K562 (cell line): ENCODE results near the gene EVI5.
"Not testable (repeated sequence)": the region's sequence is repeated elsewhere in the genome, so short reads cannot be mapped to it uniquely, and the experiment has no call there.

Experiments used
- GABPB1 ChIP-seq: sonication (generic); formaldehyde crosslinking; IDR thresholded peaks from 2 replicates; pipeline ENCODE4 v1.8.0; 2022; ENCODE audit warnings: mild to moderate bottlenecking, missing genetic modification reagents
- HDGF ChIP-seq: fragments of 450-650 bp; IDR thresholded peaks from 2 replicates; pipeline ENCODE4 v1.6.1; 2016
- SP1 ChIP-seq: sonication (generic); formaldehyde crosslinking; IDR thresholded peaks from 2 replicates; pipeline ENCODE4 v1.8.1; 2022; ENCODE audit warnings: mild to moderate bottlenecking, missing genetic modification reagents
- ZSCAN32 ChIP-seq: fragments of 450-650 bp; formaldehyde crosslinking; IDR thresholded peaks from 2 replicates; pipeline ENCODE4 v1.4.0; 2020; ENCODE audit warnings: mild to moderate bottlenecking, moderate library complexity
- TF ChIP-seq, protein P1 (sequence below), 2 experiments: fragments of 450-650 bp in 1 of 2; sonication (generic) in 1 of 2; formaldehyde crosslinking in 1 of 2; IDR thresholded peaks; 2 replicates each; pipeline versions ENCODE4 v1.7.1 to v1.9.0; 2016 to 2022; ENCODE audit warnings: inconsistent platforms in 1 of 2, mild to moderate bottlenecking in 1 of 2, missing genetic modification reagents in 1 of 2

GRCh38 chr1:92589361-92589760 is 195.5 kb downstream of the EVI5 start:
- TF ChIP-seq GABPB1 (CRISPR knock-in tag); SP1 (CRISPR knock-in tag); ZSCAN32 (CRISPR knock-in tag); HDGF: not testable (repeated sequence)
- TF ChIP-seq, protein P1, sequence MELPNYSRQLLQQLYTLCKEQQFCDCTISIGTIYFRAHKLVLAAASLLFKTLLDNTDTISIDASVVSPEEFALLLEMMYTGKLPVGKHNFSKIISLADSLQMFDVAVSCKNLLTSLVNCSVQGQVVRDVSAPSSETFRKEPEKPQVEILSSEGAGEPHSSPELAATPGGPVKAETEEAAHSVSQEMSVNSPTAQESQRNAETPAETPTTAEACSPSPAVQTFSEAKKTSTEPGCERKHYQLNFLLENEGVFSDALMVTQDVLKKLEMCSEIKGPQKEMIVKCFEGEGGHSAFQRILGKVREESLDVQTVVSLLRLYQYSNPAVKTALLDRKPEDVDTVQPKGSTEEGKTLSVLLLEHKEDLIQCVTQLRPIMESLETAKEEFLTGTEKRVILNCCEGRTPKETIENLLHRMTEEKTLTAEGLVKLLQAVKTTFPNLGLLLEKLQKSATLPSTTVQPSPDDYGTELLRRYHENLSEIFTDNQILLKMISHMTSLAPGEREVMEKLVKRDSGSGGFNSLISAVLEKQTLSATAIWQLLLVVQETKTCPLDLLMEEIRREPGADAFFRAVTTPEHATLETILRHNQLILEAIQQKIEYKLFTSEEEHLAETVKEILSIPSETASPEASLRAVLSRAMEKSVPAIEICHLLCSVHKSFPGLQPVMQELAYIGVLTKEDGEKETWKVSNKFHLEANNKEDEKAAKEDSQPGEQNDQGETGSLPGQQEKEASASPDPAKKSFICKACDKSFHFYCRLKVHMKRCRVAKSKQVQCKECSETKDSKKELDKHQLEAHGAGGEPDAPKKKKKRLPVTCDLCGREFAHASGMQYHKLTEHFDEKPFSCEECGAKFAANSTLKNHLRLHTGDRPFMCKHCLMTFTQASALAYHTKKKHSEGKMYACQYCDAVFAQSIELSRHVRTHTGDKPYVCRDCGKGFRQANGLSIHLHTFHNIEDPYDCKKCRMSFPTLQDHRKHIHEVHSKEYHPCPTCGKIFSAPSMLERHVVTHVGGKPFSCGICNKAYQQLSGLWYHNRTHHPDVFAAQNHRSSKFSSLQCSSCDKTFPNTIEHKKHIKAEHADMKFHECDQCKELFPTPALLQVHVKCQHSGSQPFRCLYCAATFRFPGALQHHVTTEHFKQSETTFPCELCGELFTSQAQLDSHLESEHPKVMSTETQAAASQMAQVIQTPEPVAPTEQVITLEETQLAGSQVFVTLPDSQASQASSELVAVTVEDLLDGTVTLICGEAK (IDR thresholded peaks at IDR 0.05) = not testable (repeated sequence)
- TF ChIP-seq, protein P1 (CRISPR knock-in tag; IDR thresholded peaks at IDR 0.05) = not testable (repeated sequence)
